NCI-H1436 (cell line): ENCODE measurements around the gene RUNX1.

Experiments
- DNase-seq: peaks from one replicate; lab custom pipeline; 2025; lab: John Stamatoyannopoulos, UW

RUNX1 gene

GRCh38 chr21:34825101-34825500 lies 224.0 kb downstream of the RUNX1 start:
- DNase-seq: no peak

- no peak for DNase-seq
Observed at GRCh38 chr21:34824314-34824713, 224.8 kb downstream of the RUNX1 start.

GRCh38 chr21:34822942-34823341 lies 226.2 kb downstream of the RUNX1 start:
- no peak for DNase-seq

GRCh38 chr21:34822168-34822567 lies 226.9 kb downstream of the RUNX1 start:
- DNase-seq: no peak

GRCh38 chr21:34821717-34822116 lies 227.4 kb downstream of the RUNX1 start:
- no peak for DNase-seq

- no peak for DNase-seq
Observed at GRCh38 chr21:34820051-34820450, 229.1 kb downstream of the RUNX1 start.

- DNase-seq: no peak
Observed at GRCh38 chr21:34819357-34819999, 229.6 kb downstream of the RUNX1 start.

- no peak for DNase-seq
Observed at GRCh38 chr21:34818662-34819158, 230.4 kb downstream of the RUNX1 start.

- no peak for DNase-seq
Observed at GRCh38 chr21:34817821-34818661, 231.1 kb downstream of the RUNX1 start.

GRCh38 chr21:34815831-34816705 lies 233.0 kb downstream of the RUNX1 start:
- DNase-seq: no peak

- DNase-seq: no peak
Observed at GRCh38 chr21:34814529-34814951, 234.6 kb downstream of the RUNX1 start.

- DNase-seq: no peak
Observed at GRCh38 chr21:34813266-34813894, 235.7 kb downstream of the RUNX1 start.

- no peak for DNase-seq
Observed at GRCh38 chr21:34812504-34813265, 236.4 kb downstream of the RUNX1 start.

- DNase-seq: no peak
Observed at GRCh38 chr21:34811368-34811767, 237.7 kb downstream of the RUNX1 start.

- DNase-seq: no peak
Observed at GRCh38 chr21:34810786-34811185, 238.3 kb downstream of the RUNX1 start.

GRCh38 chr21:34809822-34810221 lies 239.3 kb downstream of the RUNX1 start:
- DNase-seq: no peak

GRCh38 chr21:34808569-34809204 lies 240.4 kb downstream of the RUNX1 start:
- DNase-seq: no peak

GRCh38 chr21:34807881-34808568 lies 241.1 kb downstream of the RUNX1 start:
- DNase-seq: no peak

- no peak for DNase-seq
Observed at GRCh38 chr21:34807146-34807880, 241.8 kb downstream of the RUNX1 start.
